Activated CD4-positive, alpha-beta T cell treated with anti-CD3 and anti-CD28 coated beads, Interleukin-2, amount 50 U/mL, for 16 hours (primary cell): ENCODE data around the gene SNAI3.
A peak's percentile ranks its signal among the peaks of the same experiment; 100 is the strongest.

Source experiments
- DNase-seq: peaks from one replicate; pipeline ENCODE4 v3.0.0-alpha.2; 2020

SNAI3 gene

DNA sequence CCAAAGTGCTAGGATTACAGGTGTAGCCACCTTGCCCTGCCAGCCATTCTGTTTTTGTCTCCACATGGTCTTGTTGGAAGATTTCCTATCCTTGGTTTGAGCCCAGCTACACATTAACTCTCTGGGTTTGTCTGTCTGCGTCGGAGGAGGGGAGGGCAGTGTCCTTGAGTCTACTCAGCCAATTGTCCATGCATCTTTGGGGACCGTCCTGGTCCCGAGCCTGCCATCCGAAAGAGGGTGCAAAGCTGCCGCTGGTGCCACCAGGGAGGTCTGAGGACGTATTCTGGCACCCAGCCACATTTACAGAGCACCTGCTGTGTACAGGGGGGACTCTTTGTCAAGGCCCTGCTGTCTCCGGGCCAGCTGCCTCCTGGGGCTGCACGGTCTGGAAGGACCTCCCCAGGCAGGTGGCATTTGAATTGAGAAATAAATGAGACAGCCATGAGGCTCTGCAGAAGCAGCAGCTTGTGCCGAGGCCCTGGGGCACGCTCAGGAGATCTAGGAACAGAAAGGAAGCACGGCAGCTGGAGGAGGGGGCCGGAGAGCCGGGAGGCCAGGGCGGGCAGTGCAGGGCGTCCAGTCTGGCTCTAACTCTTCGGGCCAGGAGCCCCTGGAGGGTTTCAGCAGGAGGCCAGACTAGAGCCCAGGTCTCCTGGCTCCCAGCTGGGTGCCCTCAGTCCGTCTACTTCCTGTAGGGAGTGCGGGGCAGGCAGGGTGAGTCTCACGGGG is 36.9 kb downstream of the SNAI3 start:
- DNase-seq: no peak

DNA sequence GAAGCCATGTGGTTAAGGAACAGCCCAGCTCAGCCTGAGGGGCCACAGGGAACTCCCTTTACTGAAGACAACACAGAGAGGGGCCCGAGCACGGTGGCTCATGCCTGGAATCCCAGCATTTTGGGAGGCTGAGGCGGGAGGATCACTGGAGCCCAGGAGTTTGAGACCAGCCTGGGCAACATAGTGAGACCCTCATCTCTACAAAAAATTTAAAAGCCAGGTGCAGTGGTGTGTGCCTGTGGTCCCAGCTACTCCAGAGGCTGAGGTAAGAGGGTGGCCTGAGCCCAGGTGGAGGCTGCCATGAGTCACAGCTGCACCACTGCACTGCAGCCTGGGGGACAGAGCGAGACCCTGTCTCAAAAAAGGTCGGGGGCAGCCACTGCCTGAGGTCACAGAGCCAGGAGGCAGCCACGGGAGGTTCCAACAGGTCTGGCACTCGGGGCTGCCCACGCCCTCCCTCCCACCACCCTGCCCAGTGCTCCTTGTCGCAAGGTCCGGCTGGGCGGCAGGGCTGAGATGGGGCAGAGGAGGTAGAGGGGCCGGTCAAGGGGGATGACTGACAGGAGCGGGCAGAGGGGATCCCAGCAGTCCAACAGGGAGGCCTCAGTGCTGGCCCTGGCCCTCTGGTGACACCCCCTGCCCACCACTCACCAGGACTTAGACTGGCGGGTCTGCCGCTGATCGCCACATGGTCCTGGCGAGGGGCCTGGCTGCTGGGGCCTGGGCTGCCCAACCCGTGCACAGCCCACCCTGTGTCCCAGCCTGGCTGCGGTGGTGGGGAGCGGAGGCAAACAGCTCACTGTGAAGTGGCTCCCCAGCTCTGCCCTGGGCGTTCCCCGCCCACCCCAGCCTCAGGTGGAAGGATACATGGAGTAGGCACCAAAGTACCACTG is 38.9 kb downstream of the SNAI3 start:
- DNase-seq: no peak

DNA sequence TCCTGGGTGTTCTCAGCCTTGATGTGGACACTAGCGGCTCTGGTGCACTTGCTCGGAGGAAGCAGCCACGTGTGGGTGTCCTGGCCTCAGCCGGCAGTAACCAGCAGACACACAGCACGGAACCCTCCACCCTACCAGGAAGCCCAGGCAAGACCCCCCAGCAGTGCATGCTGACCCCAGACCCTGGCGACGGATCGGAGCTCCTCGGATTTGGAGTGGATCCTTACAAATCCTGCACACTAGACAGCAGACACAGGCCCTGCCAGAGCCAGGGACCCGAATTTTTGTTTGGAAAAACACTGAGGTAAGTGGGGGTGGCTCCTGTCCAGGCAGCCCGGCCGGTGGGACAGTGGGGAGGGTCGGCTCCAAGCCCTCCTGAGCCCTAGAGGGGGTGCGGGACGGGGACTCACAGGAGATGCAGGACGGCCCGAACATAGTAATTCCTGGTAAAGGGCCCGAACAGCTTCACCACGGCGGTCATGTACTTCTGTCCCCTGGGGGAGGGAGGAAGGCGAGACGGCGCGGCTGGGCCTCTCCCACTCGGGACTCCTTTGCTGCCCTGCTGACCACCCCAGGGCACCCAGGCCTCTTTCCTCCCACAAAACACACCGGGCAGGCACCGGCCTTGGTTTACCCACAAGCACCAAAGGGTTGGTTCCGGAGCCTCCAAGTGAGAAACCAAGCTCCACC is 39.8 kb downstream of the SNAI3 start:
- DNase-seq: no peak

DNA sequence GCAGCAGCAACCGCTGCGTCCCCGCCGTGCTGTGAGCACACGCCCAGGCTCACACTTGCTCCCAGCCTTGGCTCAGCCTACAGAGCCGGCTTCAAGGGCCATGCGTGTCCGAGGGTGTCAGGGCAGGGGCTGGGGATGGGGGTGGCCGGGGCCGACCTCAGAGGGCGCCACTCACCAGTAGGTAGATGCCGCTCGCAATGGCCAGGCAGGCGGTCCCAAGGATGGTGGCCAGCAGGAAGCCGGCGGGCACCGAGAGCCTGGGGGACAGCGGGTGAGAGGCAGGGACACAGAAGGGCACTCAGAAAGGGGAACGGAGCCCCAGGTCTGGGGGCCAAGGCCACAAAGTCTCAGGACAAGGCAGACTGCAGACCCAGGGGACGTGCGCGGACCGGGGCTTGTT is 40.4 kb downstream of the SNAI3 start:
- no peak for DNase-seq

DNA sequence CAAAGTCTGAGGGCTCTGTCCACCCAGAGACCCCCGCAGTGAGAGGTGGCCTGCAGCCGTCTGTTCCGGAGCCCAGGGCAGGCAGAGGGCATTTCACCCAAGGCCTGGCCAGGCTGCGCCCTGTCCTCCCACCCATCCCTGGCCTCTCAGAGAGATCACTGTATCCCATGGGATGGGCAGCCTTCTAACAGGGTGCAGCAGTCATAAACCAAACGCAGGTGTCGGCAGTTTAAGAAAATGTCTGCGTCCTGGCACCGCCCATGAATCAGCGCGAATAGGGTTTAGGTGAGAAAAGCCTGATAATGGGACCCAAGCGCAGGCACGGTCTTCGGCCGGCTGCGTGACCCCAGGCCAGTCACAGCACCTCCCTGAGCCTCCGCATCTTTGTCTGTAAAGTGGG is 40.9 kb downstream of the SNAI3 start:
- no peak for DNase-seq

DNA sequence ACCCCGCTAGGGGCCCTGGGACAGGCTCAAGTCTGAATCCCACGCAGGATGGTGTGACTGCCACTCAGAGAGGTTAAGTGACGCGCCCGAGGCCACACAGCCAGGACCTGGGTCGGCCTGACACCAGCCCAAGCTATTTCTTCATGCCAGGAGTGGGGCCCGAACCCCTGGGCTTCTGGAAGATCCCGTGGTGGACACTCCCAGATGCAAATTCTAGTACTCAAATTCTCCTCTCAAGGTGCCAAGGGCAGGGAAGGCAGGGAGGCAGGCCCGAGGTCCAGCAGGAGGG is 42.7 kb downstream of the SNAI3 start:
- no peak for DNase-seq

DNA sequence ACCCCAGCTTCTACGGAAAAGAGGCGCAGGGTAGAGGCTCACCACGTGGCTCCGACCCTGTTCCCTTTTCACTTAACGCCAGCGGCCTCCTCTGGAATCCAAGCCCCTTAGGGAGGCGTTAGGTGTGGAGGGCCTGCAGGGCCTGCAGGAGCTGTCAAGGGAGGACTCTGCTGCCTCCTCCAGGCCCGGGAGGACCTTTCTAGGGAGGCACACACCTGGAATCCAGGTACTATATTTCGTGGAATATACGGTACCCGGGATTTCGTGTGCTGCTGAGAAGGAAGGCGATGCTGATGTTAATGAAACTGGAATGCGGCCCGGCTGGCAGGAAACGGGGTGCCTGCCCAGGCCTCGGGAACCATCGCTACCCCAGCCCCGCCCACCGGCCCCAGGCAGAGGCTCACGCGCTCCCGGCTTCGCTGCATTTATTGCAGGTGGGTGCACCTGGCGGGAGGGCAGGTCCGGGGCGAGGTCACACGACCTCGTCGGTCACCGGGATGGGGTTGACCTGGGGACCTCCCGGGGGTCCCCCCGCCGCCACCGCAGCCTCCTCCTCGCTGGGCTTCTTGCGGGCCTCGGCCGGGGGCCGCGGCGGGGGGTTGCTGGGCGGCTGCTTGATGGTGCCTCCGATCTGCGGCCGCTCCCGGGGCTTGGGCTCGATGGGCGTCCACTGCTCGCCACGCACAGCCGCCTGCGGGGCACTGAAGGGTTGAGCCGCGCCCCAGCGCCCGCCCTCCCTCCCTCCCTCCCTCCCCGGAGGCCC is 43.2 kb downstream of the SNAI3 start:
- DNase-seq: no peak

DNA sequence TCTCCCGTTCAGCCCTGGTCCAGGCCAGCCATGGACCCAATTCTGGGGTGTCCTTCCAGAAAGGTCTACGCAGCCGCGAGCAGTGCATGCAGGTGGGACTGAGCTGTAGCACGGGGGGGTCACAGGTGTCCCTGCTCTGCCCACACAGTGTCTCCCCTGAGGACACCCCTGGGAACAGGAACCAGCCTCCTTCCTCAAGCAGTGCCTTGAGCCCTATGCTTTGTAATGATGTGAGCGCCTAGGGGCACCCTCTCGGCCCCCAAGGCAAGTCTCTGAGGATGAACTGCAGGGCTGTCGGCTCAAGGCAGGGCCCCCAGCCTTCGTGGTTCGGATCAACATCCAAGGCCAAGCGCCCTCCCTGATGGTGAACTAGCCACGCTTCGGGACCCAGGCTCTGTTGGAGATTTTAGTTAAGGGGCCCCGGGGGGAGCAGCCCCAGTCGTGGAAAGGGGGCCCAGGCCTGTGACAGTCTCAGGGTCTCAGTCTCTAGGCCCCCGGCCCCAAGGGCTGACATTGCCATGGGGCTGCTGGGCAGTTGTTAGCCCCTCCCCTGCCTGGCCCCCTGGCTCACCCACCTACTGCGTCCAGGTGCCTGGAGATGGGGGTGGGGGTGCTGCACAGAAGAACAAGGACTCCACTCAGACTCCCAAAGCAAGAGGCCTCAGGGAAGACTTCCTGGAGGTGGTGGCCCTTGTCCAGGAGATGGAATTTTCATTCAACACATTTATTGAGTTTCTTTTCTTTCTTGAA is 45.6 kb downstream of the SNAI3 start:
- DNase-seq: no peak

DNA sequence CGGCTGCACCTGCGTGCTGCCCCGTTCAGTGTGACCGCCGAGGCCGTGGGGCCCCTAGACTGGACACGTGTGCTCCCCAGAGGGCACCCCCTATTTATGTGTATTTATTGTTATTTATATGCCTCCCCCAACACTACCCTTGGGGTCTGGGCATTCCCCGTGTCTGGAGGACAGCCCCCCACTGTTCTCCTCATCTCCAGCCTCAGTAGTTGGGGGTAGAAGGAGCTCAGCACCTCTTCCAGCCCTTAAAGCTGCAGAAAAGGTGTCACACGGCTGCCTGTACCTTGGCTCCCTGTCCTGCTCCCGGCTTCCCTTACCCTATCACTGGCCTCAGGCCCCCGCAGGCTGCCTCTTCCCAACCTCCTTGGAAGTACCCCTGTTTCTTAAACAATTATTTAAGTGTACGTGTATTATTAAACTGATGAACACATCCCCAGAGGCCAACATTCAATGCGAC is 46.2 kb downstream of the SNAI3 start:
- no peak for DNase-seq

DNA sequence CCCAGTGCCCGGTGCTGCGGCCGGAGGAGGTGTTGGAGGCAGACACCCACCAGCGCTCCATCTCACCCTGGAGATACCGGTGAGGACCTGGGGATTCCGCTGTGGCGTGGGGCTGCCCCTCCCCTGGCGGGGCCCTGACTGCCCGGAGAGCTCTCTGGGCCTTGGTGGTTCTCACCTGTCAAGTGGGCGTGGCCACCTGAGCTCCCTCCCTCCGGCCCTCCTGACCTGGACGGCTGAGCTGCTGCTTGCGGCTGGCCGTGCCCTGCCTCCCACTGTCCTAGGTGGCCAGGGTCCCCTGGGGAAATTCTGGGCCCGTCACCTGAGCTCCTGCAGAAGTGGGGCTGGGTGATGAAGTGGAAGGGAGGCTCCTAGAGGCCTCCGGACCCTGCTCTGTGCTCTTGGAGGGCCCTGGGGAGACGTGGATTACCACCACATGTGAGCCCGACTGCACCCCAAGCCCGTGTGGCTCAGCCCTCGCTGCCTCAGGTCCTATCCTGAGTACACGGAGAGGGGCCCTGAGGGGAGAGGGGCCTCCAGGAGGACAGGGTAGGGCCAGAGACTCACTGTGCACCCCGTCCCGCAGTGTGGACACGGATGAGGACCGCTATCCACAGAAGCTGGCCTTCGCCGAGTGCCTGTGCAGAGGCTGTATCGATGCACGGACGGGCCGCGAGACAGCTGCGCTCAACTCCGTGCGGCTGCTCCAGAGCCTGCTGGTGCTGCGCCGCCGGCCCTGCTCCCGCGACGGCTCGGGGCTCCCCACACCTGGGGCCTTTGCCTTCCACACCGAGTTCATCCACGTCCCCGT is 46.9 kb downstream of the SNAI3 start:
- DNase-seq: no peak

DNA sequence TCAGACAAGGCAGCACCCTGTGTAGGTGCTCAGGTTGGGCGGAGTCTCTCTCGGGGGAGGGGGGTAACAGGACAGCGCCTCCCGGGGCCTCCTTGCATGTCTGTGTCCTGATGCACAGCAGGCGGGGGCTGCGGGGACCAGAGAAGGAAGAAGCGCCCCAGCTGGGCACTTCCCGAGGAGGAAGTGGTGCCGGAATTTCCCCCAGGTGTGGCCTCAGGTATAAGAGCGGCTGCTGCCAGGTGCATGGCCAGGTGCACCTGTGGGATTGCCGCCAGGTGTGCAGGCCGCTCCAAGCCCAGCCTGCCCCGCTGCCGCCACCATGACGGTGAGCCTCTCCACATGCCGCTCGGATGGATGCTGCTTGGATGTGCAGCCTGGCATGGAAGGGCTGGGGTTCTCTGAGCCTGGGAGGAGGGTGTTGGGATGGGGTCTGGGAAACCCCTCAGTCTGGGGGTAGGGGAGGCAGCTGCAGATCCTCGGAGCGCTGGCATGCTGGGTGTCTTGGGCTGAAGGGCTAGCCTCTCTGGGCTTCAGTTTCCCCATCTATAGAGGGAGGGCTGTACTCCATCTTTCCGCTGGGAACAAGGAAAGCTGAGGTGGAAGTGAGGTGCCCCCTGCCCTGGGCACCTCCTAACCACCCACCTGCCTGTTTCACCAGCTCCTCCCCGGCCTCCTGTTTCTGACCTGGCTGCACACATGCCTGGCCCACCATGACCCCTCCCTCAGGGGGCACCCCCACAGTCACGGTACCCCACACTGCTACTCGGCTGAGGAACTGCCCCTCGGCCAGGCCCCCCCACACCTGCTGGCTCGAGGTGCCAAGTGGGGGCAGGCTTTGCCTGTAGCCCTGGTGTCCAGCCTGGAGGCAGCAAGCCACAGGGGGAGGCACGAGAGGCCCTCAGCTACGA is 47.7 kb downstream of the SNAI3 start, which contains the start of gene IL17C:
Gene IL17C, plus strand, starts transcription at position 250 of the 908 bp plus-strand sequence. Its CDS starts 70 bp downstream, at position 320.
- no peak for DNase-seq

DNA sequence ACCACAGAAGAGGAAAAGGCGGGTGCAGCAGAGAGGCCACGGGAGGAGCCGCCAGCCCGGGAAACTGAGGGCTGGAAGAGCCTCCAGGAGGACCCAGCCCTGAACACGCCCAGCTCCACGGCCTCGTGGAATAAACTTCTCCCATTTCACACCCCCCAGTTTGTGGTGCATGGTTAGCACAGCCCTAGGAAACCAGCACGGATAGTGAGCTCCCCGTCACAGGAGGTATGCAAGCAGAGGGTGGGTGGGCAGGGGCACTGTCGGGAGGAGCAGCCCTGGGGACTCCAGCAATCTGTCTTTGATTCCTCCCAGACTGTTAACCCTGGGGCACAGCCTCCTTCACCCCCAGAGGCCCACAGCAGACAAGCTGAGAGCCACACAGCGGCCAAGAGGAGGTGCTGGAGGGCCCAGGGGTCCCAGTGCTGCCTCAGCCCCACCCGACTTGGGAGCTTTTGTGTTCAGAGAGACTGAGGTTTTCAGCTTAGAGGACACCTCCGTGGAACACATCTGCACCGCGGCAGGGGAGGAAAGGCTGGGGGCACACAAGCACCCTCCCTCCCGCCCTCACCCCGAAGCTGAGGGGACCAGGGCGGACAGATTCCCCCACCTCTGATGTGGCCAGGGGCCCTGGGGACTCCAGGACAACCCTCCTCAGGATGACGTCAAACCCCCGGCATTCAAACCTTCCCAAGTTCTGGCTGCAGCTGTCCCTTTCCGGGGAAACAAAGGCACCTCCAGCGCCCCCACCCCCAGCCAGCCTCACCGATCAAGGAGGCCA is 49.6 kb downstream of the SNAI3 start:
- DNase-seq: no peak

DNA sequence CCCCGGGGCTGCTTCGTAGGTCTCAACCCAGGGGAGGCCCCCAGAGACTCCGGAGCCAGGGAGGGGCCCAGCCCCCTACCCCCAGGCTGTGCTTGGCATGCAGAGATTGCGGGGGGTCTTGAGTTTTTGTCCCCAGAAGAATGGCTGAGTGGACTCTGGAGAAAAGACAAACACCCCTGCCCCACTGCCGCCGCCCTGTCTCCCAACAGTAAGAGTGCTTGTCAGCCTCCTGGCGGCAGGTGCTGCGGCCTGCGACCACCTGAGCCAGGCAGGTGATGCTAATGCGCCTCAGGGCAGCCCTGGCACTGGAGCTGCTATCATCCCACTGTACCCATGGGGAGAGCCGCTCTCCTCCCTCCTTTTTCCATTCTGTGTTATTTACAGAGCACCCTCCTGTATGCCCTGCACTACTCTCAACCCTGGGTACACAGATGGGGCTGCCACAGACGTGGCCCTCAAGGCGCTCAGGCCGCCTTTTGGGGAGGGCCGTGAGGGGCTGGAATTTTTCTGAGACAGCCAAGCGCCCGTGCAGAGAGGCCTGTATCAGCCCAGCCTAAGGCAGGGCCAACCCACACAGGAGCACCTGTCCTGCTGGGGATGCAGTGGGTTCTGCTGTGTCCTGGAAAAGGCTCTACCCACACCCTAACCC is 50.5 kb downstream of the SNAI3 start:
- no peak for DNase-seq

DNA sequence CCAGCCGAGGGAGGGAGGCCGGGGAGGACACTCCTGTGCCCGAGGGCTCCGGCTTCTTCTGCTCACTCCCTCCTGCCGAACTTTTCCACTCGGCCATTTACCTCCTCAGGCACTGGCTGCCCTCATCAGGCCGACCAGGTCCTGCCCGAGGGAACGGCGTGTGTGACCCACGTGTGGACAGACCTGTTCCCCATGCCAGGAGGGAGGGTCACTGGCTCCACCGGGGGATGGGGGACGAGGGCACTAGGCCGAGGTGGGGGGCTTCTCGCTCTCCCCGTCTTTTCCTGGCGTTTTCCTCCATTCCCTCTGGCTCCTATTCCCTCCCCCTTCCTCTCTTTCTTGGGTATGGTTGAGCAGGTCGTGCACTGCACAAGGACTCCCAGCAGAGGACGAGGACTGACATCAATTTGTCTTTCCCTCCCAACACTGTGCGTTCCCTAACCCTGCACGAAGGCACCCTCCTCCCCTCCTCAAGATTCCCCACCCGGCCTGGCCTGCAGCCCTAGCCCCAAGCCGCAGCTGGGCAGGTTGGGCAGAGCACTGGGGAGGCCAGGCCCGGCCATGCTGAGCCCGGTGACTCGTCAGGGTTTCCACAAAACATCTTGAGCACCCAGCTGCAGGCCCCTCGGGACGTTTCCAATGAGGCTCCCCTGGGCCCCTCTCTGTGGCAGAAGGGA is 51.2 kb downstream of the SNAI3 start:
- no peak for DNase-seq

DNA sequence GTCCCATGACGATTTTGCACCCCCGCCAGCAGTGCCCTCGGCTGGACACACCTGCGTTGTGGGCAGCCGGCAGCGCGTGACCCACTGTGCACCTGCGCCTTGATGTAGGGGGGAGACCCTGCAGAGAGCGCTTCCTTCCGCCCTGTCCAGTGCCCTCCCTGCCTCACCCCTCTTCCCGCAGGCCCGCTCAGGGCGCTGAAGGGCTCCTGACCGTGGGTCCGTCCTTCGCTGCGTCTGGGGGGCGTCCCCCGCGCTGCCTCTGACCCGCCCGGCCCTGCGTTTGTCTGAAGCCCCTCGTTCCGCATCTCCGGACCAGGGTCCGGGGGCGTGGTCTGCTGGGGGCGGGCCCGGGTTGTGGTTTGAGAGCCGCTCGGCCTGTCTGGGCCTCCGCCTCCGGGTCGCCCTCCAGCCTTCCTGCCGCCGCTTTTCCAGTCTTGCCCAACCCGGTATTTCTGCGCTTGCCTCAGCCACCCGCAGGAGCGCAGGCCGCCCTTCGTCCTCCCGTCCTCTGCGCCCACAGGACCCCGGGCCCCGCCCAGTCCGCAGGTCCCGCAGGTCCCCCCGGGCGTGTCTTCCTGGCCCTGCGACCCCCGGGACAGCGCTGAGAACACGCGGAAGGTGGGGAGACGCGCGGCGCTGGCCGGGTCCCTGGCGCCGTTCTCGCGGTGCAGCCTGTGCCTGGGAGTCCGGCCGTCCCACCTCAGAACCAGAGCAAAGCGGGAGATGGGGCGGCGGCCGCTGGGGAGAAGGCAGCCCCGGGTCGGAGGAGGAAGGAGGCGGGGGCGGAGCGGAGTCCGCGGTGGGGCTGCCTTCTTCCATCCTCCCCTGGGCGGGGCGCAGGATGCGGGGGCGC is 51.9 kb downstream of the SNAI3 start:
- peak; percentile 53 for DNase-seq

DNA sequence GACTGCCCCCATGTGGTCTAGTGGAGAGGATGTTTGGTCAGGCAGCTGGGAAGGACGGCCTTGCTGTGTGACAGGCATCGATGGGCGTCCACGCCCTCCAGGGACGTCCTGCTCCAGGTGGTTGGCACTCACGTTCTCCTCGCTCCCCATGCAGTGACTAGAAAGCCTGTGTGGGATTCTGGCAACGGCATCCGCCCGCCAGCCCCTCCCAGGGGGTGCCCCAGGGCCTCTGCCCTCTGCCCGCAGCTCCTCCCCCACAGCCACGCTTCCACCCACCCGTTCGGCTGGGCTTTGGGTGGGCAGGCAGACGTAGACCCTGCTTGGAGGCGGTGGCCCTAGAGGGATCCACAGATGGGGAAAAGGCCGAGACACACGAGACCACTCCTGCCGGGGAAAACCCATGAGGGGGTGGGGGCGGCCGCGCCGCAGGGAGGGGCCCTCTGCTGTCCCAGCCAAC is 52.6 kb downstream of the SNAI3 start:
- DNase-seq: peak; percentile 59

DNA sequence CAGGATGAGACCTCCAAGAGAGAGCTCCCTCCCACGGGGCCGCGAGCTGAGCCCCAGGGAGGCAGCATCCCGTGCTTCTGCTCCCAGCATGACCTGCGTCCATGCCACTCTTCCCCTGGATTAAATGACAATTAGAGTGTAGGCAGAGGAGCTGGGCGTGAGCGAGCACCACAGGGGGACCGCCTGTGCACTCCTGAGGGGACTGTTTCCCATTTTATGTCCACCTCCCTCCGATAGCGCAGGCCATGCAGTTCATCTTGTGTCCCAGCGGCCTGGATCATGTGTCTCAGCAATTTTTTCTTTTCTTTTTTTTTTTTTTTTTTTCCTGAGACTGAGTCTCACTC is 53.7 kb downstream of the SNAI3 start:
- no peak for DNase-seq
